SU-DHL-6 (cell line): ENCODE results near the gene BEND6.

Experiments
- H2AFZ ChIP-seq: fragments of 200-600 bp; sonication (generic); 2 replicates; pipeline ENCODE4 v1.6.1; 2014; ENCODE audit warnings: low read depth, mild to moderate bottlenecking, moderate library complexity, mixed read lengths, antibody characterized with exemption, low read length; ENCODE audit not compliant: severe bottlenecking
- H3F3A ChIP-seq: fragments of 200-600 bp; shearing (Covaris generic); 2 replicates; pipeline ENCODE4 v1.6.0; 2016; ENCODE audit warnings: antibody characterized with exemption, mild to moderate bottlenecking; ENCODE audit not compliant: insufficient read depth
- H3K27ac ChIP-seq: fragments of 200-600 bp; sonication (generic); 2 replicates; pipeline ENCODE4 v1.5.1; 2016; ENCODE audit warnings: low read depth, mild to moderate bottlenecking, low read length, moderate library complexity, mixed read lengths
- H3K27me3 ChIP-seq: fragments of 200-600 bp; sonication (generic), shearing (Covaris generic); 2 replicates; pipeline ENCODE4 v1.6.0; 2014; ENCODE audit warnings: mild to moderate bottlenecking, low read length
- H3K36me3 ChIP-seq: fragments of 200-600 bp; sonication (generic); 2 replicates; pipeline ENCODE4 v1.6.1; 2014; ENCODE audit warnings: mild to moderate bottlenecking, low read length, mixed read lengths
- H3K4me2 ChIP-seq: fragments of 300-600, 200-600 bp; shearing (Covaris generic), sonication (generic); 2 replicates; pipeline ENCODE4 v1.6.0; 2014; ENCODE audit warnings: low read length, low read depth, mild to moderate bottlenecking; ENCODE audit not compliant: poor library complexity, severe bottlenecking
- H3K4me3 ChIP-seq: fragments of 200-600 bp; sonication (generic); 2 replicates; pipeline ENCODE4 v1.5.1; 2014; ENCODE audit warnings: antibody characterized with exemption, low read length, mild to moderate bottlenecking, mixed read lengths; ENCODE audit not compliant: insufficient read depth, poor library complexity, severe bottlenecking
- H3K79me2 ChIP-seq: fragments of 200-600 bp; sonication (generic); 2 replicates; pipeline ENCODE4 v1.6.1; 2014; ENCODE audit warnings: mild to moderate bottlenecking, low read length, moderate library complexity; ENCODE audit not compliant: insufficient read depth
- H3K9ac ChIP-seq: fragments of 200-600 bp; sonication (generic); 2 replicates; pipeline ENCODE4 v1.7.0; 2014; ENCODE audit warnings: mild to moderate bottlenecking, low read length
- H3K9me2 ChIP-seq: fragments of 200-600 bp; sonication (generic); replicated peaks from 2 replicates; pipeline ENCODE4 v1.6.1; 2014; ENCODE audit warnings: low read length; ENCODE audit not compliant: insufficient read depth
- H3K9me3 ChIP-seq: fragments of 200-600 bp; sonication (generic); 2 replicates; pipeline ENCODE4 v1.6.1; 2014; ENCODE audit warnings: low read length, mixed read lengths; ENCODE audit not compliant: insufficient read depth
- H4K20me1 ChIP-seq: fragments of 200-600 bp; sonication (generic); 2 replicates; pipeline ENCODE4 v1.6.1; 2014; ENCODE audit warnings: low read depth, mild to moderate bottlenecking, antibody characterized with exemption, low read length, moderate library complexity, mixed read lengths
- EZH2phosphoT487 ChIP-seq: fragments of 200-600 bp; sonication (generic), shearing (Covaris generic); conservative IDR thresholded peaks from 2 replicates; pipeline ENCODE4 v1.6.1; 2018; ENCODE audit warnings: mild to moderate bottlenecking, antibody characterized with exemption, low read length, moderate library complexity, mixed read lengths
- TF ChIP-seq, protein P1 (sequence below): fragments of 200-600 bp; sonication (generic); IDR thresholded peaks from one replicate; pipeline ENCODE4 v1.5.1; 2017; ENCODE audit warnings: antibody characterized with exemption, mild to moderate bottlenecking, low read length, moderate library complexity; ENCODE audit not compliant: insufficient read depth, poor library complexity, severe bottlenecking

Gene BEND6

DNA sequence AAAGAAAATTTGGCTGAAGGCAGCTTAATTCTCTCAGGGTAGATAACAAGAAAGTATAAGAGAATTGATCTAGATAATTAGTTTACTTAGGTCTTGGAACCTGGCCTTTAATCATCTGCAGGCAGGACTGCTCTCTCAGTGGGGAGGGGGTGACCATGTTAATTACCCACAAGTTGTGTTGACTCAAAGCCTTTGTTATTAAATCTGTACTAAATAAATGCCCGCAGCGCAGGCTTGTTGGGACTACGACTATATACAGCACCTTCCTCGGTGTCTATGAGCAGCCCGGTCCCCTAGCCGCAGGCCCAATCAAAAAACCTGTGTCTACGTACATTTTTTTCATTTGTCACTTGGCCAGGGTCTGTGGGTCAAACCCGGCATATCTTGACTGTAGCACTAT, 119.5 kb downstream of the BEND6 start:
- Histone ChIP-seq H3K27me3 (no peaks in the 10 kb centered on the region), H3K9me3 (no peaks in the 10 kb centered on the region), H4K20me1 (no peaks in the 10 kb centered on the region), H2AFZ (no peak overlapping the region), H3K4me3 (no peak overlapping the region), H3K36me3 (no peaks in the 10 kb centered on the region), H3K79me2 (no peaks in the 10 kb centered on the region), H3K9me2 (no peaks in the 10 kb centered on the region), H3K27ac (no peak overlapping the region), H3K4me2 (no peak overlapping the region), H3K9ac (no peak overlapping the region), H3F3A (no peaks in the 10 kb centered on the region)
- TF ChIP-seq, protein P1, sequence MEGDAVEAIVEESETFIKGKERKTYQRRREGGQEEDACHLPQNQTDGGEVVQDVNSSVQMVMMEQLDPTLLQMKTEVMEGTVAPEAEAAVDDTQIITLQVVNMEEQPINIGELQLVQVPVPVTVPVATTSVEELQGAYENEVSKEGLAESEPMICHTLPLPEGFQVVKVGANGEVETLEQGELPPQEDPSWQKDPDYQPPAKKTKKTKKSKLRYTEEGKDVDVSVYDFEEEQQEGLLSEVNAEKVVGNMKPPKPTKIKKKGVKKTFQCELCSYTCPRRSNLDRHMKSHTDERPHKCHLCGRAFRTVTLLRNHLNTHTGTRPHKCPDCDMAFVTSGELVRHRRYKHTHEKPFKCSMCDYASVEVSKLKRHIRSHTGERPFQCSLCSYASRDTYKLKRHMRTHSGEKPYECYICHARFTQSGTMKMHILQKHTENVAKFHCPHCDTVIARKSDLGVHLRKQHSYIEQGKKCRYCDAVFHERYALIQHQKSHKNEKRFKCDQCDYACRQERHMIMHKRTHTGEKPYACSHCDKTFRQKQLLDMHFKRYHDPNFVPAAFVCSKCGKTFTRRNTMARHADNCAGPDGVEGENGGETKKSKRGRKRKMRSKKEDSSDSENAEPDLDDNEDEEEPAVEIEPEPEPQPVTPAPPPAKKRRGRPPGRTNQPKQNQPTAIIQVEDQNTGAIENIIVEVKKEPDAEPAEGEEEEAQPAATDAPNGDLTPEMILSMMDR = no peak
- TF ChIP-seq EZH2phosphoT487 = no peak

DNA sequence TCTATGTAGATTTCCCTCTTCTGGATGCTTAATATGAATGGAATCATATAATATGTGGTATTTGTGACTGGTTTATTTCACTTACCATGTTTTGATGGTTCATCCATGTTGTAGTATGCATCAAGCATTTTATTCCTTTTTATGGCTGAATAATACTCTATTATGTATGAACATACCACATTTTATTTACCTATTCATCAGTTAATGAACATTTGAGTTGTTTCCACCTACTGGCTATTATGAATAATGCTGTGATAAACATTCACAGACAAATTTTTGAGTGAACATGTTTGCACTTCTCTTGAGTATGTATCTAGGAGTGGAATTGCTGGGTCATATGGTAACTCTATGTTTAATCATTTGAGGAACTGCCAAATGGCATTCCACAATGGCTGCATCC, 120.2 kb downstream of the BEND6 start:
- Histone ChIP-seq H4K20me1 (no peaks in the 10 kb centered on the region), H3K9ac (no peak overlapping the region), H3K9me2 (no peaks in the 10 kb centered on the region), H3K4me2 (no peak overlapping the region), H3K36me3 (peaks cover 4% of the 10 kb centered on the region), H3F3A (no peaks in the 10 kb centered on the region), H3K79me2 (no peaks in the 10 kb centered on the region), H3K27me3 (no peaks in the 10 kb centered on the region), H3K9me3 (no peaks in the 10 kb centered on the region), H2AFZ (no peak overlapping the region), H3K4me3 (no peak overlapping the region), H3K27ac (no peak overlapping the region)
- no peak for TF ChIP-seq EZH2phosphoT487
- TF ChIP-seq, protein P1 = no peak
